HG03097 (cell line): ENCODE data around the gene FAM98A.

Experiments used
- ATAC-seq: cut with Tn5 transposase; IDR thresholded peaks from one replicate; pipeline ENCODE4 v1.9.1; 2021; ENCODE audit not compliant: unreplicated experiment, low FRiP score

Gene FAM98A

DNA sequence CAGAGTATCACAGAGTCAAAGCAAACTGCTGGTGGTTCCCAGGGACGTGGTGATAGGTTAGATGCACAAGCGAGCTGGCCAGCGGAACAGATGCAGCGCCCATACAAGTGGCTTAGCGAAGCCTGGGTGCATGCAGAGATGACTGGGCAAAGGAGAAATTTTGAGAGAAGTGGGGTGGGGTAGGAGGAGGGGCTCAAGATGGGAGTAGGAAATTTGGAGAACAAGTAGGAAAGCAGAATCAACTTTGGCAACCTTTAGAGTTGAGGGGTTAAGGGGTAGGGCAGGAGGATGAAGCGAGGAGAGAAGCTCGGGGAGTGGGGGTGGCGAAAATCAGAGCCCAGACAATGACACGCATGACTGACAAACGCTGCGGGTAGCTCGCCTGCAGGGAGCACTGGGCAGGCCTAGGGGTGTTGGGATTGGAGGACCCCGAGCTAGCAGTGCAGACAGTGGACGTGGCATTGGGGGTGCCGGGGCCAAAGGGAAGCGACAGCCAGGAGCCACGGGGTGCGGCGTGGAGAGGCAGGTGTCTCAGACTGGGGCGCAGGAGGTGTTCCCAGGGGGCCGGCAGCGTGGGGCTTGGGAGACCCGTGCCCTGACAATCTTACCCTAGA lies 431 bp downstream of the FAM98A start:
- ATAC-seq: peak; percentile 53

DNA sequence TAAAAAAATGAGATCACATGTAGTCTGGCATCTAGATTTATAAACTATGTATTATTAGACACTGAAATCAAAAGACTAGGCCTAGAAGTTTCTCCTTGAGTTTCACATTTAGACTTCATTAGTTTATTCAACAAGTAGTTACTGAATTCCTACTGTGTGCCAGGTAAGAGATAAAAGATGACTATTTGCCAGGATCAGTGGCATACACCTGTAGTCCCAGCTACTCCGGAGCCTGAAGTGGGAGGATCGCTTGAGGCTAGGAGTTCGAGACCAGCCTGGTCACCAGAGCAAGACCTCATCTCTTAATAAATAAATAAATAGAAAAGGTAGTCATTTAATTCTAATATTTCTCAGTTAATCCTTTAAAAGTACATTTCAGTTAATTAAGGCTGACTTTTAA lies 2.1 kb downstream of the FAM98A start:
- no peak for ATAC-seq

DNA sequence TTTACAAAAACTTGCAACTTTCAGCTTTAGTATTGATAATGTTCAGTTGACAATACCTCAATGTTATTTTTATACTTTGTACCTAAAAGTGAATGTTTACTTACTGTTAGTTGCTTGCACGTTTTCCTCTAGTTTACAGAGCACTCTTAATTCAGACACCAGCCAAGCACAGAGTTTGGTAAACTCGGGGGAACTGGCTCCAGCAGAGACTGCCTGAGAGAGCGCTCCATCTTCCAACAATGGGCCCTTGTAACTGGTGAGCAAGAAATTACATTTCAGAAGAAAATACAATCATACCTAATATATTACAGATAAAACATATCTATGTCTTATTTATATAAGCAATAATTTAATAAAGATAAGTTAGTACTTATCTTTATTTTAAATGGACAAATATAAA lies 3.7 kb downstream of the FAM98A start:
- ATAC-seq: no peak

DNA sequence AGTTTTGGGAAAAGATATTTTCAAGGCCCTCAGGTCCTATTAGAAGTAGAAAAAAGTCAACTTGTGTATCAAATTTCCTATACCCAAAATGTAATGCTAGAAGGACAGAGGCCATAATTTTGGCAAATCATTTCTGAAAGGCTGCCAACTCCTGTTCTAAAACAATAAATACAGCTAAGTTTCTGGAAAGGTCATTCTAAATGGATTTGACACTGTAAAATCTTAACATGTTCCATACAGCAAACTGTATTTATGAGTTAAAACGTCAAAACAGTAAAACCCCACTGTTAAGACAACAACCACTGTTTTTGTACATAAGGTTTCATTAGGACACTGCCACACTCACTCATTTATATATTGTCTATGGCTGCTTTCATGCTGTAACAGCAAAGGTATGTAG lies 9.7 kb downstream of the FAM98A start:
- ATAC-seq: no peak

DNA sequence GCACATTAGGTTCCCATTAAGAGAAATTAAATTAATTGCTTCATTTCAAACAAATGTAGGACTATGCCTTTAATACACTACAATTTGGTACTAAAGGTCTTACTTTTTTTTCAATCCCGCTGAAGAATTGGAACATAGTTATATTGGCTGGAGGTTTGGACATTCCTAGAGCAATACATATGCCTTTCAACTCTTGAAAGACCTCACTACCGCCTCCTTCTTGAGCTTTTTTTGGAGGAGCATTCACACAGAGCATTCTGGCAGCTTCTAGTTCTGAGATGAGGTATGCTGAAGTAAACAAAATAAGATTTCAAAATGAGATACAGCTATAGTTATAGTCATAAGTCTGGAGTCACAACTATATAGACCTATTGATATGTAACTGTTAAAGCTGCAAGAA lies 10.9 kb downstream of the FAM98A start:
- ATAC-seq: no peak

DNA sequence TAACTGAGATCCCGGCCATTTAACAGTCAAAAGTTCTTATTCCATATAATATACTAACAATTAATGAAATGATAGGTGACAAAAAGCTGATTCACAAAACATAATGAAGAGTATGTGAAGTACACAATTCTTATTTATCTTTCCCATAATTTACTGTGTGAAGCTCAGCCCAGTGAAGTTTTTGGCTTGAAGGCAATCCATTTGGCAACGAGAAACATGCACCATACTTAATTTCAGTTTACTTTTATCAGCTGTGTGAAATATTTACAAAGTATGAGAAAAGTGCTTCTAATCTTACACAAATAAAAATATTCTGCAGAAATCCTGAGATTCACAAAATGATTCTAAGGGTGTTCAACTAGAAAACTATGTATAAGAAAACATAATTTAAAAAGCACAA lies 12.3 kb downstream of the FAM98A start:
- ATAC-seq: no peak

DNA sequence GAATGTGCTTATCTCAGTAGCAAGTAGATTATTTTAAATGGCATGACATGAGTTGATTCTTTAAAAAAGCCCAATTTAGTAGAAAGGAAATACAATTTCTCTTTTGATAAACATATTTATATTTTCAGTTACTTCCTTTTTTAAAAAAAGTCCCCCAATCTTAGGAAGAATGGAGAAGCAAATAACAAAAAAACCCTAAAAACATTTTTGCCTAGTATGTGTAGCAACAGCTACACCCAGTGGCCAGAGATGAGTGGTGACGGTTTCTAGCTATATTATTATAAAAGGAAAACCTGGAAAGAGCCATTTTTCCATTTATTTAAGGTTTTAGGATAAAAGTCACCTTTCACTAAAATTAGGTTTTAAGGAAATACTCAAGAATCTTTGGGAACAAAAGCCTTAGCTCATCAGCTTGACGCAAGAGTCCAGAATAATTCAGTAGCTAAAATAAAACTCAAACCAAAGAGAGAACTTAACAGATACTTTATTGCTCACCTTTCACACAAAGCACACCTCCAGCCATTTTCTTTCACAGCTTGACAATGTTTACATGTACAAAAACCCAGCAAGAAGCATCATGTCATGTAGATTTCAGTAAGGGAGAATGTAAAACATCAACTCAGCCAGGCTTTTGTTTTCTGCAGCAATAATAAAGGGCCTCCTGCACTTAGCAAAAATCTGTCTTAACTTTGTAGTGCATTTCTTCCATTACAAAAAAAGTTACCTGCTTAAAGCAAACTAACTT lies 15.7 kb downstream of the FAM98A start:
- peak; percentile 58 for ATAC-seq

DNA sequence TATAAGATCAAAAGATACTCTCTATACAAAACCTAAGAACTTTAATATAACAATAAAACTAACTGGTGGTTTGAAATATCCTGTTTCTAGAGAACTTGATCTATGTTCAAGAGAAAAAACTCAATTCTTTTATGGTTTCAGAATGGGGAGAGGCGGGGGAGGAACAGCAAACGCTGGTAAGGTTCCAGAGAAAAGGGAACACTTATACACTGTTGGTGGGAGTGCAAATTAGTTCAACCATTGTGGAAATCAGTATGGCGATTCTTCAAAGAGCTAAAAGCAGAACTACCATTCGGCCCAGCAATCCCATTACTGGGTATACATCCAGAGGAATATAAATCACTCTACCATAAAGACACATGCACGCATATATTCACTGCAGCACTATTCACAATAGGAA lies 17.2 kb downstream of the FAM98A start:
- no peak for ATAC-seq

DNA sequence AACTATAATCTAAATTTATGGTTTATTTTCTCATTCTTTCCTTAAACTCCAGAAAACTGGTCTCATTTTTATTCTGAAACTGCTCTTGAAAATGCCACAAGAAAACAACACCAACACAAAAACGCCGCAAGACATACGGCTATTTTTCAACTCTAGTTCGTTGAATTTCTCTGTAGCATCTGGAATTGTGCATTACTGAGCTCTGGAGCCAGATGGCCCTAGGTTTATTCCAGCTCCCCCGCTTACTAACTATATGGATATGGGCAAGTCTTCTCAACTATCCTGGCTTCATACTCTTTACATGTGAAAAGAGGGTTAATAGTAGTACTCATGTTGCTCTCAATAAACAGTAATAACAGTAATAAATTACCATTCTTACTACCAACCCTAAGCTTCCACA lies 19.9 kb downstream of the FAM98A start:
- no peak for ATAC-seq

DNA sequence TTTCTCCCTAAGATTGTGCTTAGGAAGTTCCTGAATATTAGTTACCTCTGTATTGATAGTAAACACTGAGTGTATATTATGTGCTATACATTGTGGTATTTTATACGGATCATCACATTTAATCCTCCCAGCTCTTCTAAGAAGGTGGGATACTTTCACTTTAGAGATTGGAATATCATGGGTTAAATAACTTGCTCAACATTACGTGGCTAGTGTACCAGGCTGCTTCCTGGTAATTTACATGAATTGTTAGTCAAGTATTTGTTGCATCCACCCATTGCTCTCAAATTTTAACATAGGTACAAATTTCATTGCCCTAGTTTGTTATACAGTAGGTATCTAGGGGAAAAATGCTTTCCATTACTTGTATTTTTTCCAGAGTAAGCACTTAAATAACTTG lies 21.4 kb downstream of the FAM98A start:
- ATAC-seq: no peak

DNA sequence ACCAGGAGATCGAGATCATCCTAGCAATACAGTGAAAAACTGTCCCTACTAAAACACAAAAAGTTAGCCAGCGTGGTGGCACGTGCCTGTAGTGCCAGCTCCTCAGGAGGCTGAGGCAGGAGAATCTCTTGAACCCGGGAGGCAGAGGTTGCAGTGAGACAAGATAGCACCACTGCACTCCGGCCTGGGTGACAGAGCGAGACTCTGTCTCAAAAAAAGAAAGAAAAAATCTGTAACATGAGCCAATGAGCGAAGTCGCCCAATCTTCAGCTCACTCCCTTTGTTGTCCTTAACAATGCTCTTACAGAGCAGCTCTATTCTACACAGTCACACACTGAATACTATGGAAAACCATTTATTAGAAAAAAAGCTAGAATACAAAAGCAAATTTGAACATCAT lies 22.0 kb downstream of the FAM98A start:
- ATAC-seq: no peak

DNA sequence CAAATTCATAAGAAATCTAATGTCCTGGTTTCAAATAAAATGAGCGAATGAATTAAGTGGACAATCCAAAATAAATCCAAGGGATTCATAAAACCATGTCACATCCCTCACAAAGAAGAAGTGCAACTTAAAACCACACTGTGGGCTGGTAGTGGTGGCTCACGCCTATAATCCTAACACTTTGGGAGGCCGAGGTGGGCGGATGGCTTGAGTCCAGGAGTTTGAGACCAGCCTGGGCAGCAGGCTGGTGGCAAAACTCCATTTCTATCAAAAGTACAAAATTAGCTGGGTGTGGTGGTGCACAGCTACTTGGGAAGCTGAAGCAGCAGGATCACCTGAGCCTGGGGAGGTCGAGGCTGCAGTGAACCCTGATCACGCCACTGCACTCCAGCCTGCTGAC lies 25.4 kb downstream of the FAM98A start:
- ATAC-seq: no peak

DNA sequence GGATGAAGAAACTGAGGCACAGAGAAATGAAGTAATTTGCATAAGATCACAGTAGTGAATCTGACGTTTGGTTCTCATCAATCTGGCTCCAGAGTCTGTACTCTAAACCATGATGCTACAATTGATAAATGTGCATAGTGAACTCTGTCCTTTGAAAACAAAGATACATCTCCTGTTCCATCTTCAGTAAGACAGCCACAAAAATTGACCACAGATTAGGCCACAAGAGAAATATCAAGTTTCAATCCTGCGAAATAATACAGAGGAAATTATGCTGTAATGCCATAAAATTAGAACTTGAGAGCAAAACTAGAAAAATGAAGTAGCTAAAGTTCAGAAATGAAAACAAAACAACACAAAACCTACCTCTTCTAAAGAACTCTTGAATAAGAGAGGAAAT lies 28.4 kb downstream of the FAM98A start:
- no peak for ATAC-seq

DNA sequence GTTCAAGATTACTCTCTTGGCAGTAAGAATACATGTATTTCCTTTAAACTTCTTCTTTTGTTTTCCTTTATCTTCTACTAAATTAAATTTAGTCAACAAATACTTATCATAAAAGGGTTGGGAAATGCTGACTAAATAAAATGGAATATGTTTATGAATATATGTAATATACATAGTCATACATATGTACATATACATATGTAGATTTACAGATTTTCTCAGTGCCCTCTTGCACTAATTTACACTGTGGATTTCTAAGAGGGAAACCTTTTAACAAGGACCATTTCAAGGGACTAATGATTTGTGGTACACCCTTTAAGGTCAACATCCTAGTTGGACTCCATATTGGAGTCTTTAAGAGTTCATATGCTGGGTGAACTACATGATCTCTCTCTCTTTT lies 37.2 kb downstream of the FAM98A start:
- no peak for ATAC-seq

DNA sequence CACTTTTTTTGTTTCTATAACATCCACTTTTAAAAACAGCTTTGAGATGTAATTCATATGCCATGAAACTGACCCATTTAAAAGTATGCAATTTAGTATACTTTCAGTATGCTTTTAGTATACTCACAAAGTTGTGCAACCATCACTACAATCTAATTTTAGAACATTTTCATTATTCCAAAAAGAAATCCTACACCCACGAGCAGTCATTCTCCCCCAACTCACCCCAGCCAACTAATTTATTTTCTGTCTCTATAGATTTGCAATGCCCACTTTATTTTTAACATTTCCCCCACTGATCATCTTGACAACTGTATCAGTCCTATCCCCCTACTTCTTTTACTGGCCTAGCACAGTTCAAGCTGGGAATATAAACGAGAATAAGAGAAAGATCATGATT lies 39.1 kb downstream of the FAM98A start:
- ATAC-seq: no peak

DNA sequence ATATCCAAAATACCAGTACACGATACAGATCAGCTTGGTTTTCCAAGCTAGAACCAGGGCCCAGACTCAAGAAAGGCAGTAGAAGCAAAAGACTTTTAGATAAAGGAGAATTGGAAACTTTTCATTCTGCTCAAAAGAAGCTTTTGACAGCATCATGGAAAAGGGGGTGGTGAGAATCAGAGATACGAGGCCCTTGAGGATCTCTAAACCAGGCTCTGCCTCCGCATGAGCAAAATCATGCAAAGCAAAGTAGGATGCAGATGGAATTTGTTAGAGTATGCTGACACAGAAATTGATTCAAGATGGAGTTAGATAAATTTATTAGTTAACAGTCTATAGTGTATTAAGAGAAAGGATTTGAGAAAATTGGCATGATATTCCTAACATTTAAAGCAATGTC lies 39.8 kb downstream of the FAM98A start:
- ATAC-seq: no peak

DNA sequence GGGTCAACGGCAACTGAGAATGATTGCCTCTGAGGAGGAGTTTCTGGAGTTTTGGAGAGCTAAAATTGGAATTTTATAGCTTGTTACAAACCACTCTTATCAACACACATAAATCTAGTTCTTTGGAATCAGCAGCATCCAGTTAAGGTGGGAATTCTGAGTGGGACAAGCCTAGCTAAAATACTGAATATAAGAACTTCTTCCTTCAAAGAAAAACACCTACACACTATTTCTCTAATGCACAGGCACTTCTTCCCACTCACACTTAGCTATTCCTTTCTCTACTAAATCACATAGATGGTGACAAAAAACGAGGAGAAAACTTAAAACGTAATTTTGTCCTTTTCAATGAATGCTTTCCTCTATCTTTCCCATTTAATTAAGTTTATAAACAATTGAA lies 43.4 kb downstream of the FAM98A start:
- no peak for ATAC-seq

DNA sequence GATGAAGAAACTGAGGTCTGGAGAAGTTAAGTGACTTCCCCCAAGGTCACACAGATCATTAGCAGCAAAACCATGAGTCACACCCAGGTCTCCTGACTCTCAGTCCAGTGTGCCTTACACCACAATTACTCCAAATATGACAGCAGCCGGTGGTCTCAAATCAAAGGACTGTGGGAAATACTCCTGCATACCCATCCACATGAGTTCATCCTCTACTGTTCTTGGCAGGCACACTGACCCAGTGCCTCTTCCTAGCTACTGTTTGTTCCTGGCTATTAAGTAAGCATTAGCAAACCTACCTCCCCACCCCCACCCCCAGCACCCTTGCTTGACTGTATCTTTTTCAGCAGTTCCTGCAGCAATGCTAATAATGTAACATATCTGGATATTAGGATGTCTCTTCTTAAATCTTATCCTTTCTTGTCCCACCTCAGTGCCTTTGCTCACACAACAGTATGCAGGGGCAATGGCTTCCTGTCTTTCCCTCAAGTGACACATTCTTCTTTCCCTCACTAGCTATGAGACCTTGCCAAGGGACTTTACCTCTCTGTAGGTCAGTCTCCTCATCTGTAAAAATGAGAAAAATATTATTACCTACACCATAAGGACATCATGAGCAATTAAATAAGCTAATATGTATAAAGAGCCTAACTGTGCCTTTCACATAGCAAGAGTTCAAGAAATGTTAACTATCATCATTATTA lies 46.2 kb downstream of the FAM98A start:
- no peak for ATAC-seq

DNA sequence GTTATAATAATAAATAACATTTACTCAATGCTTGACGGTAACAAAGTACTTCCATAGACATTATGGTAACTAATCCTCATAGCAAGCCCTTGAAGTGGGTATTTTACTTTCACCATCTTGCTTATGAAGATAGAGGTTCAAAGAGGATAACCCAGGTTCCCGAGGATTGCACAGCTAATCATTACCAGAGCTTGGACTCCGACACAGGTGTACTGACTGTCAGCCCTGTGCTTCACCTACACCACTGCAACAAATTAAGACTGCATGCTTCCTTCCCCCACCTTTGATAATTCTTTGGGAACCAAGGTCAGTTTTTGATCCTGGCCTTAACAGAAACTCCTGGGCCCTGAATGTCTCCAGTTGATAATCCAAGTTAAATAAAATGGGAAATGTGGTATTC lies 48.9 kb downstream of the FAM98A start:
- no peak for ATAC-seq

DNA sequence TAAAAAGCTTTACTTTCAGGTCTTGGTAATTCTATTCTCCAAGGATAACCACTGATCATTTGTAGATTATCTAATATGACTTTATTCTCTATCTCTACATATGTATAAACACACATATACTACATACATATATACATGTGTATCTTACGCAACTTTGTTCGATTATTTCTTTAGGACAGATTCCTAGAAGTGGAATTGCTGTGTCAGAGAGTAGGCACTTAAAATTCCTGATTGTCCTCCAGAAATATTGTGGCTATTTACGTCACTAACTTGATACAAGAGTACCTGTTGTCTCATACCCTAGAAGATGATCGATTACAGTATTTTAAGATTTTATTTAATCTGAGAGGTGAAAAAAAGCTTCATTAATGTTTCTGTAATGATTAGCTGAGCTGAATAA lies 57.9 kb downstream of the FAM98A start:
- ATAC-seq: no peak

DNA sequence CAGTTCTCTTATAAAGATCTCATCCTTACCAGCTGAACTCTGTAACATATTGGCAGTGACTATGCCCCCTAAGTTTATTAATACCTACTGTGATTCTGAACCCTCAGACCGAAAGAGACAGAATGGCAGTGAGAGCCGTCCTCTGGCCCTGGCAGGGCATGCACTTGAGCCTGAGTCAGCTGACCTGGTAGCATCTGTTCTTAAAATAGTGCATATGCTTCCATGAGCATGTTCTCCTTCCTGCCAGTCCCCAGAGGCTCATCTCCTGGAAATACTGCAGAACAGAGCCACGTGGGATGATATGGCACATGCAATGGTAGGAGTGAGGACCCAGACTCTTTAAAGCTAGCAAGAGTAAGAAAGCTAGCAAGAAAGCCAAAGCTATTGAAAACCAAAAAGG lies 63.7 kb downstream of the FAM98A start:
- no peak for ATAC-seq
